ENCODE measurements around the gene SKIDA1.

Gene SKIDA1

GRCh38 chr10:21488246-21488956 lies 37.1 kb downstream of the SKIDA1 start:
- Histone ChIP-seq H3K4me1 (ENCODE audit: control insufficient read depth, low read length) (no peaks in the 10 kb centered on the region), H3K9me2 (replicated peaks; ENCODE audit: control insufficient read depth, low read length) (no peaks in the 10 kb centered on the region), H3K4me3 (ENCODE audit: low read length) (no peak overlapping the region), H3K27ac (ENCODE audit: low read depth, low read length) (no peak overlapping the region), H3K4me2 (ENCODE audit: low read length) (no peak overlapping the region), H3K27me3 (ENCODE audit: control insufficient read depth, low read length) (peaks cover 17% of the 10 kb centered on the region), H3F3A (ENCODE audit: control insufficient read depth, insufficient read depth) (no peaks in the 10 kb centered on the region), H3K9me3 (ENCODE audit: control insufficient read depth, insufficient read depth, low read length) (no peaks in the 10 kb centered on the region), H3K79me2 (ENCODE audit: control insufficient read depth, low read length) (no peaks in the 10 kb centered on the region), H4K20me1 (ENCODE audit: control insufficient read depth, insufficient read depth, low read depth, low read length) (no peaks in the 10 kb centered on the region), H3K36me3 (ENCODE audit: control insufficient read depth, low read length) (no peaks in the 10 kb centered on the region)
- TF ChIP-seq CTCF (IDR thresholded peaks at IDR 0.05; ENCODE audit: low read depth, low read length, poor library complexity, severe bottlenecking) (no peak), EZH2phosphoT487 (IDR thresholded peaks at IDR 0.05; ENCODE audit: borderline replicate concordance, low read length) (no peak)

GRCh38 chr10:21487416-21488180 lies 37.9 kb downstream of the SKIDA1 start:
- Histone ChIP-seq H3K9me2 (replicated peaks; ENCODE audit: control insufficient read depth, low read length) (no peaks in the 10 kb centered on the region), H3K27ac (ENCODE audit: low read depth, low read length) (no peak overlapping the region), H4K20me1 (ENCODE audit: control insufficient read depth, insufficient read depth, low read depth, low read length) (no peaks in the 10 kb centered on the region), H3K27me3 (ENCODE audit: control insufficient read depth, low read length) (peaks cover 16% of the 10 kb centered on the region), H3K36me3 (ENCODE audit: control insufficient read depth, low read length) (no peaks in the 10 kb centered on the region), H3K4me2 (ENCODE audit: low read length) (no peak overlapping the region), H3K79me2 (ENCODE audit: control insufficient read depth, low read length) (no peaks in the 10 kb centered on the region), H3K4me3 (ENCODE audit: low read length) (no peak overlapping the region), H3F3A (ENCODE audit: control insufficient read depth, insufficient read depth) (no peaks in the 10 kb centered on the region), H3K4me1 (ENCODE audit: control insufficient read depth, low read length) (no peaks in the 10 kb centered on the region), H3K9me3 (ENCODE audit: control insufficient read depth, insufficient read depth, low read length) (no peaks in the 10 kb centered on the region)
- TF ChIP-seq CTCF (IDR thresholded peaks at IDR 0.05; ENCODE audit: low read depth, low read length, poor library complexity, severe bottlenecking) (no peak), EZH2phosphoT487 (IDR thresholded peaks at IDR 0.05; ENCODE audit: borderline replicate concordance, low read length) (no peak)

DNA sequence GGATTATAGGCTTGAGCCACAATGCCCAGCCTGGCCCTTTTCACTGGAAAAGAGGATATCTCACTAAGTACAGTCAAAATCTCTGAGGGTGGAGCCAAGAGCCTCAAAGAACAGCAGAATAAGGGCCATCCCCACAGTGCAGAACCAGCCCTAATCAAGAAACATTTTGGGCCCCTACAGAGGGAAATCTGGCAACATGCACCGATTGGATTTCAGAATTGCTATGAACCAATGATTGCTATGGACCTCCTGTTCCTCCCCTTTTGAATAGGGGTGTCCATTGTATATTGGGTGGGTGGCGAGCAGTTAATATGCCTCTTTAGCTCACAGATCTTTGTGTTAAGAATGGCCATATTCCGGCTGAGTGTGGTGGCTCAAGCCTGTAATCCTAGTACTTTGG lies 42.7 kb downstream of the SKIDA1 start:
- Histone ChIP-seq H3K4me3 (ENCODE audit: low read length) (no peak overlapping the region), H3K36me3 (ENCODE audit: control insufficient read depth, low read length) (no peaks in the 10 kb centered on the region), H4K20me1 (ENCODE audit: control insufficient read depth, insufficient read depth, low read depth, low read length) (no peaks in the 10 kb centered on the region), H3K79me2 (ENCODE audit: control insufficient read depth, low read length) (no peaks in the 10 kb centered on the region), H3K4me2 (ENCODE audit: low read length) (no peak overlapping the region), H3K9me2 (replicated peaks; ENCODE audit: control insufficient read depth, low read length) (no peaks in the 10 kb centered on the region), H3K9me3 (ENCODE audit: control insufficient read depth, insufficient read depth, low read length) (no peaks in the 10 kb centered on the region), H3K4me1 (ENCODE audit: control insufficient read depth, low read length) (no peaks in the 10 kb centered on the region), H3K27ac (ENCODE audit: low read depth, low read length) (no peak overlapping the region), H3K27me3 (ENCODE audit: control insufficient read depth, low read length) (peaks cover 3% of the 10 kb centered on the region; the same call in 1 of the 2 replicates), H3F3A (ENCODE audit: control insufficient read depth, insufficient read depth) (no peaks in the 10 kb centered on the region)
- no peak for TF ChIP-seq CTCF (IDR thresholded peaks at IDR 0.05; ENCODE audit: low read depth, low read length, poor library complexity, severe bottlenecking)
- no peak for TF ChIP-seq EZH2phosphoT487 (IDR thresholded peaks at IDR 0.05; ENCODE audit: borderline replicate concordance, low read length)
